A549 (cell line): ENCODE data around the gene MRPL55. TPM values are rescaled to one million over a fixed set of nuclear protein-coding genes. Genes with fewer than 3 reads are reported as not detected.

Source experiments
- ATAC-seq, 2 experiments: fragments of 200-7000 bp in 1 of 2; fragments of >200 bp in 1 of 2; cut with Nextera tagmentation in 1 of 2; cut with Tn5 transposase in 1 of 2; 3 replicates each; pipeline versions ENCODE4 v1.8.0 to v1.9.1; 2018 to 2020; ENCODE audit warnings: mild to moderate bottlenecking in 1 of 2, moderate library complexity in 1 of 2
- CTCF ChIA-PET: fragments of 300-600 bp; sonication (Branson Sonifier 250); formaldehyde crosslinking; extraction: SDS; loops from one replicate; lab custom pipeline; 2021; ENCODE audit warnings: antibody characterized with exemption, inconsistent platforms; lab: Yijun Ruan, JAX
- POLR2A ChIA-PET: fragments of 350-600 bp; formaldehyde crosslinking; extraction: SDS; loops from one replicate; lab custom pipeline; 2021; ENCODE audit warnings: antibody characterized with exemption, inconsistent platforms; lab: Yijun Ruan, JAX
- DNase-seq, 2 experiments: peaks; one replicate each; pipeline versions ENCODE4 v3.0.0 to v3.0.0-alpha.2; 2011 to 2016; ENCODE audit warnings: low read depth in 1 of 2, low spot score in 1 of 2
- FAIRE-seq: peaks from 2 replicates; lab custom pipeline; 2011; peaks lifted over from hg19 to GRCh38; lab: Jason Lieb, UNC
- H3K27ac ChIP-seq, 2 experiments: fragments of >200 bp; sonication (Bioruptor Twin); formaldehyde crosslinking; 3 replicates each; pipeline ENCODE4 v1.5.1; 2016 to 2017
- H3K4me1 ChIP-seq: fragments of >200 bp; sonication (Bioruptor Twin); formaldehyde crosslinking; 3 replicates; pipeline ENCODE4 v1.6.1; 2016
- H3K4me2 ChIP-seq: fragments of >200 bp; sonication (Bioruptor Twin); formaldehyde crosslinking; 3 replicates; pipeline ENCODE4 v1.6.1; 2016
- H3K4me3 ChIP-seq: fragments of >200 bp; sonication (Bioruptor Twin); formaldehyde crosslinking; 3 replicates; pipeline ENCODE4 v1.5.1; 2016
- H3K9me3 ChIP-seq: fragments of >200 bp; sonication (Bioruptor Twin); formaldehyde crosslinking; 3 replicates; pipeline ENCODE4 v1.6.1; 2016
- BHLHE40 ChIP-seq: IDR thresholded peaks from 2 replicates; pipeline ENCODE4 v1.6.1; 2012; ENCODE audit warnings: low read depth, low read length, inconsistent platforms
- CBX2 ChIP-seq: fragments of 200-600 bp; sonication (generic); IDR thresholded peaks from 2 replicates; pipeline ENCODE4 v1.6.1; 2016; ENCODE audit warnings: low read depth, mild to moderate bottlenecking, borderline replicate concordance
- CEBPB ChIP-seq, 2 experiments: fragments of >200 bp in 1 of 2; sonication (Bioruptor Twin) in 1 of 2; formaldehyde crosslinking in 1 of 2; IDR thresholded peaks; 2 replicates each; pipeline ENCODE4 v1.6.1; 2012 to 2016
- CHD4 ChIP-seq: fragments of 200-600 bp; sonication (generic); IDR thresholded peaks from 2 replicates; pipeline ENCODE4 v1.6.1; 2016; ENCODE audit warnings: antibody characterized with exemption, mild to moderate bottlenecking, borderline replicate concordance
- ESRRA ChIP-seq: fragments of 150-350 bp; IDR thresholded peaks from 2 replicates; pipeline ENCODE4 v1.6.1; 2014; ENCODE audit warnings: mild to moderate bottlenecking, low read length, borderline replicate concordance
- FOXS1 ChIP-seq: fragments of 250-450 bp; sonication (Bioruptor Pico); IDR thresholded peaks from 2 replicates; pipeline ENCODE4 v1.5.0; 2020; ENCODE audit warnings: mild to moderate bottlenecking, moderate library complexity
- GATA3 ChIP-seq: IDR thresholded peaks from 2 replicates; pipeline ENCODE4 v1.6.1; 2012; ENCODE audit warnings: borderline replicate concordance
- HEYL ChIP-seq: fragments of 250-450 bp; sonication (Bioruptor Pico); IDR thresholded peaks from 2 replicates; pipeline ENCODE4 v1.8.0; 2021; ENCODE audit warnings: mild to moderate bottlenecking, moderate library complexity
- HOXA7 ChIP-seq: fragments of 250-450 bp; sonication (Bioruptor Pico); IDR thresholded peaks from 2 replicates; pipeline ENCODE4 v1.5.0; 2020; ENCODE audit warnings: mild to moderate bottlenecking, moderate library complexity
- HOXB13 ChIP-seq: fragments of 250-450 bp; sonication (Bioruptor Pico); IDR thresholded peaks from 2 replicates; pipeline ENCODE4 v1.5.0; 2020; ENCODE audit warnings: low read depth, mild to moderate bottlenecking, moderate library complexity
- HOXB5 ChIP-seq: fragments of 250-450 bp; sonication (Bioruptor Pico); IDR thresholded peaks from 2 replicates; pipeline ENCODE4 v1.5.0; 2020; ENCODE audit warnings: mild to moderate bottlenecking, moderate library complexity
- JUNB ChIP-seq: fragments of >200 bp; sonication (Bioruptor Twin); formaldehyde crosslinking; IDR thresholded peaks from 2 replicates; pipeline ENCODE4 v1.6.1; 2016
- KDM1A ChIP-seq: fragments of 200-600 bp; sonication (generic); IDR thresholded peaks from 2 replicates; pipeline ENCODE4 v1.6.1; 2016; ENCODE audit warnings: low read depth, mild to moderate bottlenecking
- NFE2L2 ChIP-seq: fragments of 150-350 bp; conservative IDR thresholded peaks from 2 replicates; pipeline ENCODE4 v1.6.1; 2014; ENCODE audit warnings: low read length
- RCOR1 ChIP-seq: fragments of 150-350 bp; IDR thresholded peaks from 2 replicates; pipeline ENCODE4 v1.6.1; 2014; ENCODE audit warnings: antibody characterized with exemption, low read length, low read depth
- ZC3H11A ChIP-seq: fragments of 450-650 bp; IDR thresholded peaks from 2 replicates; pipeline ENCODE4 v1.6.1; 2014; ENCODE audit warnings: antibody characterized with exemption, mild to moderate bottlenecking
- ZFP36 ChIP-seq: fragments of 450-650 bp; IDR thresholded peaks from 2 replicates; pipeline ENCODE4 v1.6.1; 2014; ENCODE audit warnings: borderline replicate concordance; ENCODE audit not compliant: partially characterized antibody
- WGBS: methylation state at CpG from one replicate; pipeline ENCODE4 v1.1.6; 2017; ENCODE audit errors: missing lambda C conversion rate; 5-methylcytosine and 5-hydroxymethylcytosine counted together
- polyA plus RNA-seq, 4 experiments: library from polyadenylated mRNA; depleted of rRNA in 3 of 4; stranded (reverse); fragments of >200 nt; fragmentation: RNase III in 1 of 4; extraction: RNeasy Plus Mini Kit Qiagen cat#74134 plus additional on column Dnase treatment in 1 of 4; gene quantifications; 2 replicates in 3 of 4; 3 replicates in 1 of 4; pipeline ENCODE4 v1.2.3, GENCODE V29; 2011 to 2017
- TF ChIP-seq, protein P1 (sequence below): fragments of 200-600 bp; sonication (generic); IDR thresholded peaks from 2 replicates; pipeline ENCODE4 v1.6.1; 2016; ENCODE audit warnings: antibody characterized with exemption, mild to moderate bottlenecking, moderate library complexity
- TF ChIP-seq, protein P2 (sequence below): fragments of 250-450 bp; sonication (Bioruptor Pico); IDR thresholded peaks from 2 replicates; pipeline ENCODE4 v1.5.0; 2020; ENCODE audit warnings: low read depth, mild to moderate bottlenecking, moderate library complexity
- TF ChIP-seq, protein P3 (sequence below): fragments of >200 bp; sonication (Bioruptor Twin); formaldehyde crosslinking; IDR thresholded peaks from 3 replicates; pipeline ENCODE4 v1.6.1; 2016
- TF ChIP-seq, protein P4 (sequence below): IDR thresholded peaks from 2 replicates; pipeline ENCODE4 v1.6.1; 2012
- TF ChIP-seq, protein P5 (sequence below): fragments of 150-350 bp; IDR thresholded peaks from 2 replicates; pipeline ENCODE4 v1.6.1; 2014; ENCODE audit warnings: low read depth, mild to moderate bottlenecking, low read length

Gene MRPL55
- polyA plus RNA-seq, 2 of the 4 experiments (the other 2 are of a cell fraction): 54.2 to 80.0 TPM

DNA sequence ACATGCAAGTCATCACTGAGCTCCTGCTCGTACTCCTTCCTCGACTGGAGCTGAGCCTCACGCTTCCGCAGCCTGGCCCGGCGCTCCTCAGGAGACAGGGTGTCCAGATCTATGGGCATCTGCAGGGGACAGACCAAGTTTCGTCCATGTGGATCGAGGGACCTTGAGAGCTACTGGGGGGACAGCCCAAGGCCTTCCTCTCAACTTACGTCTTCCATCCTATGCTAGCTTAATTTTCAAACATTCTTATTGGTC is 2.4 kb downstream of the MRPL55 start:
- no peak for FAIRE-seq

DNA sequence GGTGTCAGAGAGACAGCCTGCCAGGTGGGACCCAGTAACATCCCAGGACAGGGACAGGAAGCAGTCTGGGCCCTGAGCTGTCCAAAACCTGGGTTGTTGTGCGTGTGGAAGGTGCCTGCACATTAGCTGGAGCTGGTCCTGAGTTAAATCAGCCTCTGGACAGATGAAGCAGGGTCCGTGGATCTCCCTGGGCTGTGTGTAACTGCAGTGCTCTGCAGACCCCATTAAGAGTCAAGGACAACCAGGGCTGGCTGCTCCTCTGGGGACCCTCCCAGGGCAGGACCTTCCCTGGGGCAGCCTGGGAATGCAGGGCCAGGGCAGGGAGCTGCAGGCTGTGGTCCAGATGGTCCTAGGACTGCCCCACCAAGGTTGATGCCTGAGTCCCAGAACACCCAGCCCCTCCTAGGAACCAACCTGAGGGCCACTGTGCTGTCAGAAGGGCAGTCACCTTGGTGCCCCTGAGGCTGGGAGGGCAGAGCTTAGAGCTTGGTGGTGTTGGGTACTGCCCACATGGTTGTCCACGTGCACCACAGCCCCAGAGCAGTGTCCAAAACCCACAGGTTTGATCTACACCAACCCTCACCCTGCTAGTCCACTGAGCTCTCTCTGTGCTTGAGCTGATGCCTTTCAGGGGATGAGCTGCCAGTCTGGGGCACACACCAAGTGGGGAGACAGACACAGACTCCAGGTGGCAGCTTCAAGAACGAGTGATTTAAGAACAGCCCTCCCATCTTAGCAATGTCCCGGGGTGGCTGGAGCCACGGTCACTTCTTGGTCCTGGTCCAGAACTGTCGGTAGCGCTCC is 2.9 kb downstream of the MRPL55 start:
- H3K4me2 ChIP-seq: no peak overlapping the region
- FAIRE-seq: no peak
- DNase-seq: no peak
- ATAC-seq: no peak
- no peak overlapping the region for H3K27ac ChIP-seq
- ChIA-PET CTCF (interaction anchor here (0.8 to 2.7 kb wide), 5 partner anchors 18 to 409 kb away, joined by 3 to 9 read pairs (median 3); no protein-coding TSS in a partner anchor), POLR2A (interaction anchor here (0.6 to 1.4 kb wide), 3 partner anchors 8 to 59 kb away, joined by 3 read pairs; partner anchors contain the start of gene IBA57)
- 61% methylated on average over 5 of the region's 8 CpGs for WGBS
- TF ChIP-seq, protein P1, sequence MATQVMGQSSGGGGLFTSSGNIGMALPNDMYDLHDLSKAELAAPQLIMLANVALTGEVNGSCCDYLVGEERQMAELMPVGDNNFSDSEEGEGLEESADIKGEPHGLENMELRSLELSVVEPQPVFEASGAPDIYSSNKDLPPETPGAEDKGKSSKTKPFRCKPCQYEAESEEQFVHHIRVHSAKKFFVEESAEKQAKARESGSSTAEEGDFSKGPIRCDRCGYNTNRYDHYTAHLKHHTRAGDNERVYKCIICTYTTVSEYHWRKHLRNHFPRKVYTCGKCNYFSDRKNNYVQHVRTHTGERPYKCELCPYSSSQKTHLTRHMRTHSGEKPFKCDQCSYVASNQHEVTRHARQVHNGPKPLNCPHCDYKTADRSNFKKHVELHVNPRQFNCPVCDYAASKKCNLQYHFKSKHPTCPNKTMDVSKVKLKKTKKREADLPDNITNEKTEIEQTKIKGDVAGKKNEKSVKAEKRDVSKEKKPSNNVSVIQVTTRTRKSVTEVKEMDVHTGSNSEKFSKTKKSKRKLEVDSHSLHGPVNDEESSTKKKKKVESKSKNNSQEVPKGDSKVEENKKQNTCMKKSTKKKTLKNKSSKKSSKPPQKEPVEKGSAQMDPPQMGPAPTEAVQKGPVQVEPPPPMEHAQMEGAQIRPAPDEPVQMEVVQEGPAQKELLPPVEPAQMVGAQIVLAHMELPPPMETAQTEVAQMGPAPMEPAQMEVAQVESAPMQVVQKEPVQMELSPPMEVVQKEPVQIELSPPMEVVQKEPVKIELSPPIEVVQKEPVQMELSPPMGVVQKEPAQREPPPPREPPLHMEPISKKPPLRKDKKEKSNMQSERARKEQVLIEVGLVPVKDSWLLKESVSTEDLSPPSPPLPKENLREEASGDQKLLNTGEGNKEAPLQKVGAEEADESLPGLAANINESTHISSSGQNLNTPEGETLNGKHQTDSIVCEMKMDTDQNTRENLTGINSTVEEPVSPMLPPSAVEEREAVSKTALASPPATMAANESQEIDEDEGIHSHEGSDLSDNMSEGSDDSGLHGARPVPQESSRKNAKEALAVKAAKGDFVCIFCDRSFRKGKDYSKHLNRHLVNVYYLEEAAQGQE: no peak
- TF ChIP-seq HEYL (CRISPR knock-in tag) (no peak), JUNB (no peak), HOXB5 (CRISPR knock-in tag) (no peak), BHLHE40 (no peak), NFE2L2 (no peak), HOXB13 (CRISPR knock-in tag) (no peak), CBX2 (no peak), CHD4 (no peak), ZFP36 (no peak), FOXS1 (CRISPR knock-in tag) (no peak), KDM1A (no peak), GATA3 (no peak), CEBPB (IDR thresholded peaks at IDR 0.05) (no peak), ZC3H11A (no peak), HOXA7 (CRISPR knock-in tag) (no peak), ESRRA (no peak)
- TF ChIP-seq, protein P2, sequence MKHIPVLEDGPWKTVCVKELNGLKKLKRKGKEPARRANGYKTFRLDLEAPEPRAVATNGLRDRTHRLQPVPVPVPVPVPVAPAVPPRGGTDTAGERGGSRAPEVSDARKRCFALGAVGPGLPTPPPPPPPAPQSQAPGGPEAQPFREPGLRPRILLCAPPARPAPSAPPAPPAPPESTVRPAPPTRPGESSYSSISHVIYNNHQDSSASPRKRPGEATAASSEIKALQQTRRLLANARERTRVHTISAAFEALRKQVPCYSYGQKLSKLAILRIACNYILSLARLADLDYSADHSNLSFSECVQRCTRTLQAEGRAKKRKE (CRISPR knock-in tag): no peak
- TF ChIP-seq, protein P3, sequence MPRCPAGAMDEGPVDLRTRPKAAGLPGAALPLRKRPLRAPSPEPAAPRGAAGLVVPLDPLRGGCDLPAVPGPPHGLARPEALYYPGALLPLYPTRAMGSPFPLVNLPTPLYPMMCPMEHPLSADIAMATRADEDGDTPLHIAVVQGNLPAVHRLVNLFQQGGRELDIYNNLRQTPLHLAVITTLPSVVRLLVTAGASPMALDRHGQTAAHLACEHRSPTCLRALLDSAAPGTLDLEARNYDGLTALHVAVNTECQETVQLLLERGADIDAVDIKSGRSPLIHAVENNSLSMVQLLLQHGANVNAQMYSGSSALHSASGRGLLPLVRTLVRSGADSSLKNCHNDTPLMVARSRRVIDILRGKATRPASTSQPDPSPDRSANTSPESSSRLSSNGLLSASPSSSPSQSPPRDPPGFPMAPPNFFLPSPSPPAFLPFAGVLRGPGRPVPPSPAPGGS: no peak
- TF ChIP-seq, protein P4, sequence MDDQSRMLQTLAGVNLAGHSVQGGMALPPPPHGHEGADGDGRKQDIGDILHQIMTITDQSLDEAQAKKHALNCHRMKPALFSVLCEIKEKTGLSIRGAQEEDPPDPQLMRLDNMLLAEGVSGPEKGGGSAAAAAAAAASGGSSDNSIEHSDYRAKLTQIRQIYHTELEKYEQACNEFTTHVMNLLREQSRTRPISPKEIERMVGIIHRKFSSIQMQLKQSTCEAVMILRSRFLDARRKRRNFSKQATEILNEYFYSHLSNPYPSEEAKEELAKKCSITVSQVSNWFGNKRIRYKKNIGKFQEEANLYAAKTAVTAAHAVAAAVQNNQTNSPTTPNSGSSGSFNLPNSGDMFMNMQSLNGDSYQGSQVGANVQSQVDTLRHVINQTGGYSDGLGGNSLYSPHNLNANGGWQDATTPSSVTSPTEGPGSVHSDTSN: no peak
- H3K4me1 ChIP-seq: peaks cover 21% of the 10 kb centered on the region
- no peak overlapping the region for H3K4me3 ChIP-seq
- no peaks in the 10 kb centered on the region for H3K9me3 ChIP-seq

More for the DNA sequence above, 2.4 kb downstream of the MRPL55 start:
- ATAC-seq: no peak
- H3K4me1 ChIP-seq: peaks cover 18% of the 10 kb centered on the region
- POLR2A ChIA-PET: interaction anchor here (0.6 to 1.4 kb wide), 3 partner anchors 9 to 59 kb away, joined by 3 read pairs; partner anchors contain the start of gene IBA57
- CTCF ChIA-PET: interaction anchor here (0.8 to 2.7 kb wide), 4 partner anchors 17 to 395 kb away, joined by 3 to 9 read pairs (median 4); no protein-coding TSS in a partner anchor
- H3K9me3 ChIP-seq: no peaks in the 10 kb centered on the region
- no peak overlapping the region for H3K27ac ChIP-seq
- H3K4me3 ChIP-seq: no peak overlapping the region
- WGBS: 95% methylated on average over 9 of the region's 9 CpGs
- DNase-seq: no peak
- no peak for TF ChIP-seq NFE2L2
- TF ChIP-seq, protein P2 (CRISPR knock-in tag): no peak
- TF ChIP-seq, protein P5, sequence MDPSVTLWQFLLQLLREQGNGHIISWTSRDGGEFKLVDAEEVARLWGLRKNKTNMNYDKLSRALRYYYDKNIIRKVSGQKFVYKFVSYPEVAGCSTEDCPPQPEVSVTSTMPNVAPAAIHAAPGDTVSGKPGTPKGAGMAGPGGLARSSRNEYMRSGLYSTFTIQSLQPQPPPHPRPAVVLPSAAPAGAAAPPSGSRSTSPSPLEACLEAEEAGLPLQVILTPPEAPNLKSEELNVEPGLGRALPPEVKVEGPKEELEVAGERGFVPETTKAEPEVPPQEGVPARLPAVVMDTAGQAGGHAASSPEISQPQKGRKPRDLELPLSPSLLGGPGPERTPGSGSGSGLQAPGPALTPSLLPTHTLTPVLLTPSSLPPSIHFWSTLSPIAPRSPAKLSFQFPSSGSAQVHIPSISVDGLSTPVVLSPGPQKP: no peak
- TF ChIP-seq, protein P3: no peak
- TF ChIP-seq RCOR1: no peak
- TF ChIP-seq, all 56 proteins: peak for 0
- no peak overlapping the region for H3K4me2 ChIP-seq
